GM10248 (cell line): ENCODE measurements around the gene CSNK1G1.
A peak's percentile ranks its signal among the peaks of the same experiment; 100 is the strongest.

Source experiments
- CTCF ChIA-PET: fragments of 300-600 bp; sonication (Branson Sonifier 250); formaldehyde crosslinking; extraction: SDS; loops from one replicate; lab custom pipeline; 2021; ENCODE audit warnings: antibody characterized with exemption; lab: Yijun Ruan, JAX
- POLR2A ChIA-PET: fragments of 350-650 bp; sonication (Branson Sonifier 250); formaldehyde crosslinking; extraction: SDS; loops from one replicate; lab custom pipeline; 2020; ENCODE audit warnings: antibody characterized with exemption; lab: Yijun Ruan, JAX
- DNase-seq: peaks from one replicate; pipeline ENCODE4 v3.0.0; 2012; ENCODE audit errors: extremely low spot score
- CTCF ChIP-seq: IDR thresholded peaks from 2 replicates; pipeline ENCODE4 v1.5.1; 2012; ENCODE audit warnings: mild to moderate bottlenecking, low read depth; ENCODE audit errors: extremely low read depth, missing control alignments, control extremely low read depth

The CSNK1G1 gene

GRCh38 chr15:64285150-64285549 is 70.8 kb downstream of the CSNK1G1 start:
- DNase-seq, result no peak
- no peak for TF ChIP-seq CTCF
- POLR2A ChIA-PET, result no interaction called here
- CTCF ChIA-PET, result interaction anchor here (1.2 to 1.7 kb wide), 2 partner anchors 9 to 11 kb away, joined by 4 to 6 read pairs; no protein-coding TSS in a partner anchor

GRCh38 chr15:64284042-64284441 is 71.9 kb downstream of the CSNK1G1 start:
- DNase-seq, result no peak
- ChIA-PET POLR2A (no interaction called here), CTCF (interaction anchor here (1.1 to 1.2 kb wide), 2 partner anchors 10 to 24 kb away, joined by 3 to 4 read pairs; no protein-coding TSS in a partner anchor)
- TF ChIP-seq CTCF, result no peak

GRCh38 chr15:64282701-64283100 is 73.3 kb downstream of the CSNK1G1 start:
- no peak for TF ChIP-seq CTCF
- POLR2A ChIA-PET, result no interaction called here
- CTCF ChIA-PET, result no interaction called here
- no peak for DNase-seq

GRCh38 chr15:64279131-64279530 is 76.8 kb downstream of the CSNK1G1 start:
- TF ChIP-seq CTCF, result no peak
- CTCF ChIA-PET, result no interaction called here
- no peak for DNase-seq
- POLR2A ChIA-PET, result no interaction called here

GRCh38 chr15:64275934-64276333 is 80.0 kb downstream of the CSNK1G1 start:
- peak; percentile 29 for DNase-seq
- POLR2A ChIA-PET, result no interaction called here
- no peak for TF ChIP-seq CTCF
- CTCF ChIA-PET, result no interaction called here

GRCh38 chr15:64274341-64274950 is 81.5 kb downstream of the CSNK1G1 start:
- CTCF ChIA-PET, result interaction anchor here (1.3 to 2.8 kb wide), 6 partner anchors 9 to 35 kb away, joined by 3 to 15 read pairs (median 5); no protein-coding TSS in a partner anchor
- TF ChIP-seq CTCF, result no peak
- peak; percentile 26 for DNase-seq
- POLR2A ChIA-PET, result interaction anchor here (0.6 kb wide), 1 partner anchor 281 kb away, joined by 4 read pairs; no protein-coding TSS in a partner anchor
